Lower leg skin (tissue), 3 donors: ENCODE results near the gene FAM110C.

Experiments used
- POLR2A ChIP-seq, 2 donors: fragments of 450-650 bp; IDR thresholded peaks; one replicate each; pipeline ENCODE4 v1.6.1; 2016 to 2017; ENCODE audit warnings: antibody characterized with exemption in 2 of 2, mild to moderate bottlenecking in 1 of 2, moderate library complexity in 1 of 2
- TF ChIP-seq, protein P1 (sequence below), 3 donors: fragments of 450-650 bp; IDR thresholded peaks; one replicate each; pipeline ENCODE4 v1.5.1; 2016; ENCODE audit warnings: antibody characterized with exemption in 3 of 3, mild to moderate bottlenecking in 3 of 3, moderate library complexity in 2 of 3

DNA sequence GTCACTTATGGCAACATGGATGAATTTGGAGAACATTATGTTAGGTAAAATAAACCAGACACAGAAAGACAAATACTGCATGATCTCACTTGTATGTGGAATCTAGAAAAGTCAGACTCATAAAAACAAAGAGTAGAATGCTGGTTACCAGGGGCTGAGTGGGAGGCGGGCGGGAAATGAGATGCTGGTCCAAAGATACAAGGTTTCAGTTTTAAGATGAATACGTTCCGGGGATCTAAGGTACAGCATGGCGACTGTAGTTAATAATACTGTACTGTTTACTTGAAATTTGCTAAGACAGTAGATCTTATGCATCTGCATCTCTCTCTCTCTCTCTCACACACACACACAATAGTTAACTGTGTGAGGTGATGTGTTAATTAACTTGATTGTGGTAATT is 14.2 kb downstream of the FAM110C start:
- TF ChIP-seq POLR2A (IDR thresholded peaks at IDR 0.05): no peak
- TF ChIP-seq, protein P1, sequence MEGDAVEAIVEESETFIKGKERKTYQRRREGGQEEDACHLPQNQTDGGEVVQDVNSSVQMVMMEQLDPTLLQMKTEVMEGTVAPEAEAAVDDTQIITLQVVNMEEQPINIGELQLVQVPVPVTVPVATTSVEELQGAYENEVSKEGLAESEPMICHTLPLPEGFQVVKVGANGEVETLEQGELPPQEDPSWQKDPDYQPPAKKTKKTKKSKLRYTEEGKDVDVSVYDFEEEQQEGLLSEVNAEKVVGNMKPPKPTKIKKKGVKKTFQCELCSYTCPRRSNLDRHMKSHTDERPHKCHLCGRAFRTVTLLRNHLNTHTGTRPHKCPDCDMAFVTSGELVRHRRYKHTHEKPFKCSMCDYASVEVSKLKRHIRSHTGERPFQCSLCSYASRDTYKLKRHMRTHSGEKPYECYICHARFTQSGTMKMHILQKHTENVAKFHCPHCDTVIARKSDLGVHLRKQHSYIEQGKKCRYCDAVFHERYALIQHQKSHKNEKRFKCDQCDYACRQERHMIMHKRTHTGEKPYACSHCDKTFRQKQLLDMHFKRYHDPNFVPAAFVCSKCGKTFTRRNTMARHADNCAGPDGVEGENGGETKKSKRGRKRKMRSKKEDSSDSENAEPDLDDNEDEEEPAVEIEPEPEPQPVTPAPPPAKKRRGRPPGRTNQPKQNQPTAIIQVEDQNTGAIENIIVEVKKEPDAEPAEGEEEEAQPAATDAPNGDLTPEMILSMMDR (IDR thresholded peaks at IDR 0.05): no peak
